Fibroblast of pulmonary artery (primary cell): ENCODE data around the gene PXYLP1.
A peak's percentile ranks its signal among the peaks of the same experiment; 100 is the strongest.

ENCODE experiments used
- DNase-seq: peaks from one replicate; pipeline ENCODE4 v3.0.0-alpha.2; 2010; ENCODE audit warnings: low read depth
- H3K4me3 ChIP-seq: replicated peaks from 2 replicates; pipeline ENCODE4 v1.5.1; 2011; ENCODE audit warnings: low read depth, mild to moderate bottlenecking, control low read depth, low read length, moderate library complexity
- CTCF ChIP-seq: IDR thresholded peaks from 2 replicates; pipeline ENCODE4 v1.5.1; 2011; ENCODE audit warnings: mild to moderate bottlenecking, control low read depth, low read length, inconsistent platforms; ENCODE audit errors: missing control alignments

PXYLP1 gene

GRCh38 chr3:141234283-141234682 is 2.7 kb downstream of the PXYLP1 start:
- no peak for TF ChIP-seq CTCF
- no peak for DNase-seq
- no peak overlapping the region for H3K4me3 ChIP-seq

GRCh38 chr3:141235661-141236171 is 4.1 kb downstream of the PXYLP1 start:
- H3K4me3 ChIP-seq: no peak overlapping the region
- no peak for TF ChIP-seq CTCF
- DNase-seq: no peak

GRCh38 chr3:141236361-141236760 is 4.7 kb downstream of the PXYLP1 start:
- no peak overlapping the region for H3K4me3 ChIP-seq
- TF ChIP-seq CTCF: no peak
- no peak for DNase-seq

GRCh38 chr3:141237701-141238521 is 6.3 kb downstream of the PXYLP1 start:
- DNase-seq: no peak
- no peak overlapping the region for H3K4me3 ChIP-seq
- no peak for TF ChIP-seq CTCF

- no peak for DNase-seq
- TF ChIP-seq CTCF: no peak
These were observed 8.1 kb downstream of the PXYLP1 start for GRCh38 chr3:141239511-141240281.

GRCh38 chr3:141240286-141240685 is 8.7 kb downstream of the PXYLP1 start:
- no peak overlapping the region for H3K4me3 ChIP-seq
- peak; percentile 62 for DNase-seq
- TF ChIP-seq CTCF: no peak

More at GRCh38 chr3:141239511-141240281, 8.1 kb downstream of the PXYLP1 start:
- no peak overlapping the region for H3K4me3 ChIP-seq
